HG03439 (cell line): Measurements from ENCODE around the gene ABCC12.
"Not testable (repeated sequence)": the region's sequence is repeated elsewhere in the genome, so short reads cannot be mapped to it uniquely, and the experiment has no call there.

Experiments
- ATAC-seq: cut with Tn5 transposase; IDR thresholded peaks from one replicate; pipeline ENCODE4 v1.9.1; 2021; ENCODE audit warnings: mild to moderate bottlenecking, moderate library complexity; ENCODE audit not compliant: unreplicated experiment

Gene ABCC12

DNA sequence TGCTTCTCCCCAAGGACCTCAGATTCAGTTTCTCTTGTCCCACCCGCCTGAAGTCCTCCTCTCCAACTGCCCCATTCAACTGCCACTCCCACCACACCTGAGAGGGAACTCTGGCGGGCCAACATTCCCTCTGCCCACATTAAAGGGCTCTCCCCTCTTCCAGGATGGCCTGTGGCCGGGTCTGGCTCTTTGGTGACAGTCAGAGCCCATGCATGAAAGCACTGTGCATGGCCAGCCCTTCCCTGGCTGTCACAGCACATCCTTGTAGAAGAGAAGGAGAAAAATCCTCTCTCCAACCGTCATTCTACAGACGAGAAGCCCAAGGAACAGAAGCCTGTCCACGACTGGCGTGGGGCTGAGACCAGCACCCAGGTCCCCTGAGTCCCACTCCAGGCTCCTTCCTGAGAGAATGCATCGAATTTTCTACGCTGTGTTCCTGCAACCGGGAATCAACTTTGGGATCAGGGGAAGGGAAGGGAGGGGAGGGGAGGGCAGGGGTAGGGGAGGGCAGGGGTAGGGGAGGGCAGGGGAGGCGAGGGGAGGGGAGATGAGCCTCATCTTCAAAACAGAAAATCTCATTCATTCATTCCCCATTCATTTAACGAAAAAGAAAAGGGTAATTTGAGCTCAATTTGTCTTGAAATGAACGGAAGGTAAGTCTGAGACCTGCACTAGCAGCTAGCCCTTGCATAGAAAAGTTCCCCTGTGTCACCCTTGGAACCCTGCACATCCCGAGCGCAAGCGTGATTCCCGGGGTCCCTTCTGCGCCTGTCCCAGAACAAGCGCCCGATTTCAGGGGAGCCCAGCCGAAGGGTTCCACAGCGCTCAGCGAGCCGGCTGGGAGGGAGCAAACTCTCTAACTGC lies at the start of gene ABCC12:
Gene ABCC12 (minus strand): TSS at position 68 of the 864 bp plus-strand sequence. CDS start 9,569 bp downstream, outside the sequence.
- ATAC-seq = no peak

DNA sequence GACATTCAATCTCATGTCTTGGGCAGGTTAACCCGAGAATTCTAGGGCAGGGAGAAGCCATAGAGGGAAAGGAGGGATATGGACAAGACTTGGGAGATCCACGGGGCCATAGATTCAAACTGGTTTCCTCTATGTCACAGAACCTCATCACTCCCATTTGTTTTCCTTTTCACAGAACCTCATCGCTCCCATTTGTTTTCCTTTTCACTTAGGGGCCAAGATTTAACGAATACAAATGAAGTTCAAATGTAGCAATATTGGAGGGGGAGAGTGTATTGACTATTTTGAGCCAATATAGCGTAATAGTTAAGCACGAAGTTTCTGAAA lies 49.0 kb upstream of the ABCC12 start:
- ATAC-seq = no peak

DNA sequence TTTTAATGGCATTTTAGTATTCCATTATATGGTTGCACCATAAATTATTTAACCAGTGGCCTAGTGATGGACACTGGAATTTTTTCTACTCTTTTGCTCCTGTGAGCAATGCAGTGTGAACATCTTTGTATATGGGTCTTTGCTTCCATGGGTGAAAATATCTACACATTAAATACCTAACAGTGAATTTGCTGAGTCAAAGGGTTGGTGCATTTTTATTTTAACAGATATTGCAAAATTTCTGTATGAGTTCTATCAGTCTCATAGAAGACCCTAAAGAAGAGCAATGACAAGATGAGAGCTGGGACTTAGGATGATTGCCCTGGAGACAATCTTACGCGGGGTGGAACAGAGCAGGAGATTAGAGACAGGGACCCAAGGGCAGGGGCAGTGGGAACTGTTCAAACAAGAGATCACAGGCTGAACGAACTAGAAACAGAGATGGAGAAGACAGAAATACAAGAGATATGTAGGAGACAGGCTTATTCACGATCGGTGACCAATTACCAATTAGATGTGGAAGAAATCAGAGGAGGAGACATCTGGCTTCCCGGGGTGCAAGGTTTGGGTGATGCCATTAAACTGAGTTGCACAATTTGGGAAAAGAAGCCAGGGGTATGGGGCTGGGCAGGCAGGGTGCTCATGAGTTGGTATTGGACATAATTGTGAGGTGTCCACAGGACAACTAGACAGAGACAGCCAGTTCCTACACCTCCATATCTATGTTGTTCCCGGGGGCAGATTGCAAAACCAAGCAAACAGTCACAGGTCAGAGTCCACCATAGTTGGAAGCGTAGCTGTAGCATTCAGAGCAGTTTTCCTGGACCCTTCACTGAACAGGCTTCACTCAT lies 48.4 kb upstream of the ABCC12 start:
- no peak for ATAC-seq

DNA sequence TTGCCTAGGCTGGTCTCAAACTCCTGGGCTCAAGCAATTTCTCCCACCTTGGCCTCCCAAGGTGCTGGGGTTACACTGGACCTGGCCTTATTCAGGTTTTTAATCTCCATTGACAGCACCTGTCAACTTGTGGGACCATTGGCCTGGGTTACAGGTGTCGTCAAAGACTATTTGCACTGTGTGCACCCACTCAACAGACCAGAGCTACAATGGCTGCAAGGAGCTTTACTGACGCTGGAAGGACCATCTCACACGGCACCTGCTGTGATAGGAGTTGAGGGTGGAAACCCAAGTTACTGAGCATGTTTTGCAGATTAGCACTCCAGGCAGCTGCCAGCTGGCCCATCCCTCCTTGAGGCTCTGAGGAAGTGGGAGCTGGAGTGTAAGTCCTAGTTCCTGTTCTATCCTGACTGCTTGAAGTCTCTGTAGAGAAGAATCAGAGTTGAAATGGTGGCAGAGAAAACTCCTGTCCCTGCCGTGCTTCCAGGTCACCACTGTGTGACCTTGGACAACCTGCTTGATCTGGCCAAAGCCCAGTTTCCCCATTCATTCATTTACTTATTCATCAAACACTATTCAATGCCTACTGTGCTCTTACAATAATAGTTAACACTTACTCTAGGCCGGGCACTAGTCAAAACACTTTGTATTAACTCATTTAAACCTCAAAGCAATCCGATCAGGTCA lies 45.9 kb upstream of the ABCC12 start:
- no peak for ATAC-seq

DNA sequence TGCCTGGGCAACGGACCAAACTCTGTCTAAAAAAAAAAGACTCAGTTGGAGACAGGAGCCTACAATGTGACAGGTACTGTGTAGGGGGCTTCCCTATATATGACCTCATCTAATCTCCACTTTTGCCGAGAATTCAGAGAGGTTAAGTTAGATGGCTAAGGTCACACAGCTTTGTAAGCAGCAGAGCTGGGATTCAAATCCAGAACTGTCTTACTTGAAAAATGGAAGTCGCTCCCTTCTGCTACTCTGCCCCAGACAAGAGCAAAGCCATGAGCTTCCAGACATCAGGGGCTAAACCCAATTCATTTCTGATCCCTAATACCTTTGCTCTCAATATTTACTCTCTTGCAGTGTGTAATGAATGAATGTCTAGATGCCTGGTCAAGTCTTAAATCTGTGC lies 41.5 kb upstream of the ABCC12 start:
- ATAC-seq = no peak

DNA sequence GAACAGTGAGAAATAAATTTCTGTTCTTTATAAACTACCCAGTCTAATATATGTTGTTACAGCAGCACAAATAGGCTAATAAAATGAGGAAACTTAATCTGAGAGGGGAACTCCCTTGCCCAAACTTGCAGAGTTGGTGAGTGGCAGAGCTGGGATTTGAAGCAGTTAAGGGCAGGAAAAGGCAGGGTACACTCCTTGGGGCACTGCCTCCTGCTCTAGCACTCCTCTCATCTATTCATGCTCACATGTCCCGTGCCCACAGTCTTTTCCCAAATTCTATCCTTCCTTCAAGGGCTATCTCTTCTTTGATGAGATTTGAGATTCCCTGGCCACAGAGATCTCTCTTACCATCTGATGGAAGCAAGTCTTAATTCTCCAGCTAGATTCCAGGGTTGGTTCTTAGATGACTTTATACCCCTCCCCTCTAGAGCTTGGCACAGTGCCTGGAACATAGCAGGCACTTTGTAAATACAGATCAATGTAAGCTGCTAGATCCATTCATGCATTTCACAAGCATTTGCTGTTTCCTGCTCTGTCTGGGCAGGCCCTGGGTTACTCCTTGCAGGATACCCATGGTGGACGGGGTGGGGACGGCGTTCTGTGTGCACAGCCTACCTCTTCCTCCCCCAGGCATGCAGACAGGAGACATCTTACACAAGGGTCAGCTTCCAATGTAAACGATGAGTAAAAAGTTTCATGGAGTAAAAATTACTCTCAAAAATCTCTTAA lies 39.2 kb upstream of the ABCC12 start:
- no peak for ATAC-seq

DNA sequence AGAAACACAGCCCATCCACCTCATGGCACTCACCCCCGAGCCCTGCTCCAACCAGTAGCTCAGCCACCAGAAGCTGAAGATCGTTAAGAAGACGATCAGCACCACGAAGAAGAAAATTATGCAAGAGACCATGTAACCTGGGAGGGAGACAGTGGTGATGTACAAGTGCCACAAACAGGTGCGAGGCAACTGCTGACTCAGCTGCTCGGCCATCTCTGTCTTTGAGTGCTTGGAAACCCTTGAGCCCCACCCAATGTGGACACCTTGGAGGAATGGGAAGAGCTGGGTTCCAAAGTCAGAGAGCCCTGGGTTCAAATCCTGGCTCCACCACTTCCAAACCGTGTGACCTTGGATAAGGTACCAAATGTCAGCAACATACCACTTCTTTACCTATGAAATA lies 38.1 kb upstream of the ABCC12 start:
- ATAC-seq = no peak

DNA sequence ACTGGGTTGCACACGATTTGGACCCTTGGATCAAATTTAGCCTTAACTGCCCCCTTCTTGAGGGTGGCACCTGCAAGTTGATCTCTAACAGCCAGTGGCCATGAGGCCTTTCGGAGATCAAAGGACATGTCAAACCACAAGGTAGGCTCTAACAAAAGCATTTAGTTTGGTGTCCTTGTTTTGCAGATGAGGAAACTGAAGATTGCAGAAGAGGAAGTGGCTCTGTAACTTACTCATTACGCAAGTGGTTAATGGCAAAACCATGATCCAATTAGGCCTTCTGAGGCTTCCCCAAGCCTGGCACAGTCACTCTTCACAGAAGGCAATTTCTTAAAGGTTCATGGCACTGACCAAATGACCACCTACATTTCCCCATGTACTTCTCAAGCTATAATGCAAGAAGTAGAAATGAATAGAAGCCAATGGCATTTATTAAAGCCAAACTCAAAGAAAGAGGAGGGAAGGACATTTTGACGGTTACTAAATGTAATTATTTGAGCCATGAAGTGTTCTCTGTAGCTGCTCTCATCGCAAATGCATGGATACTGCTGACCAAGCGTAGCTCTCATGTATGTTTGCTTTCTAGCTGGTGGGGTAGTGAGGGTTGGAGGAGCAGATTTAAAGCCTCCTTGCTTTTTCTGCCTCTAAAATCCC lies 32.8 kb upstream of the ABCC12 start:
- peak; percentile 78 for ATAC-seq

DNA sequence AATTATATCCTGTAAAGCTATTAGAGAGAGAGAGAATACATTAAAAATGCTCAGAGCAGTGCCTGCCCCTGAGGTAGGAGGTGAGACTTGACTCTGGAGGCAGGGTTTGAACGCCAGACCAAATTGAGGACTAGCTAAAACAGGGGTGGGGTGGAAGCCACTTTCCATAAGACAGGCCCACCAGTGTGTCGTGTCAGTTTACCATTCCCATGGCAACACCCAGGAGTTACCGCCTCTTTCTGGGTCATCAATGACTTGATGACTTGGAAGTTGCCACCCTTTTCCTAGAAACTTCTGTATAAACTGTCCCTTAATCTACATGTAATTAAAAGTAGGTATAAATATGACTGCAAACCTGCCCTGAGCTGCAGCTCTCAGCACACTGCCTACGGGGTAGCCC lies 32.0 kb upstream of the ABCC12 start:
- ATAC-seq = no peak

DNA sequence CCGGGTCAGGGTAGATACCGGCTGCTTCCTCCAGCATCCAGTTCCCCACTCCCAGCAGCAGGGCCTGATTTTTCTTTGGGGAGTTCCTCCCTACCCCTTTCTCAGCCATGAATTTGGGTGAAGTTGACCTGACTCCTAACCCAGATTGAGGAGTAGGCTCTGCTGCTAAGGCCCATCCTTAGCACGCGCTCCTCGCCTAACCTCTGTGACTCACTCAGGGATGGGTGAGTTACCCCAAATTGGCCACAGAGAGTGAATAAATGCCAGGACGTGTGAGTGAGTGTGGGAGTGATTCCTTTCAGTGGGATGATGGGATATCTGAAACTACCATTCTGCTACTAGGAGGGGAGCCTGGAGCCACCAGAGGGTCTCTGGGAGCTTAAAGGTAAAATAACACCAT lies 28.9 kb upstream of the ABCC12 start:
- no peak for ATAC-seq

DNA sequence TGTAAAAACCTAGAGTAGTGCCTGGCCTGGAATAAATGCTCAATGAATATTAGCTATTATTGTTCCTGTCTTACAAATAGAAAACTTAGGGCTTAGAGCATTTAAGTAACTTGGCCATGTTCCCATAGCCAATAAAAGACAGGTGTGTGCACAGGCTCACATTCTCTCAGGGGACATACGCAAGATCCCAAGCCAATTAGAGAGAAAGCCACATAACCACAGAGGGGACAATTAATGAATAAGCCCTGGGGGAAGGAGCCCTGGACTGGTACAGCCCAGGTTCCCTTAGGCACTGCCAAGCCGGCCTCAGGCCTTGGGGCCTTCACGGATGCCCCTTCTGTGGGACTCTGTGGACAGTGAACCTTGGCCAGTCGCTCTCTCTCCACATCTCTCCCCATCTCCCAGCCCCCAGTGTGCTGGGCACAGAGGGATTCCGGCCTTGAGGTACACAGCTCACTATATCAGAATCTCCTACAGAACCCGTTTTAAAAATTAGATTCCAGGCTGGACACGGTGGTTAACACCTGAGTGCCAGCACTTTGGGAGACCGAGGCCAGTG lies 27.3 kb upstream of the ABCC12 start:
- no peak for ATAC-seq

DNA sequence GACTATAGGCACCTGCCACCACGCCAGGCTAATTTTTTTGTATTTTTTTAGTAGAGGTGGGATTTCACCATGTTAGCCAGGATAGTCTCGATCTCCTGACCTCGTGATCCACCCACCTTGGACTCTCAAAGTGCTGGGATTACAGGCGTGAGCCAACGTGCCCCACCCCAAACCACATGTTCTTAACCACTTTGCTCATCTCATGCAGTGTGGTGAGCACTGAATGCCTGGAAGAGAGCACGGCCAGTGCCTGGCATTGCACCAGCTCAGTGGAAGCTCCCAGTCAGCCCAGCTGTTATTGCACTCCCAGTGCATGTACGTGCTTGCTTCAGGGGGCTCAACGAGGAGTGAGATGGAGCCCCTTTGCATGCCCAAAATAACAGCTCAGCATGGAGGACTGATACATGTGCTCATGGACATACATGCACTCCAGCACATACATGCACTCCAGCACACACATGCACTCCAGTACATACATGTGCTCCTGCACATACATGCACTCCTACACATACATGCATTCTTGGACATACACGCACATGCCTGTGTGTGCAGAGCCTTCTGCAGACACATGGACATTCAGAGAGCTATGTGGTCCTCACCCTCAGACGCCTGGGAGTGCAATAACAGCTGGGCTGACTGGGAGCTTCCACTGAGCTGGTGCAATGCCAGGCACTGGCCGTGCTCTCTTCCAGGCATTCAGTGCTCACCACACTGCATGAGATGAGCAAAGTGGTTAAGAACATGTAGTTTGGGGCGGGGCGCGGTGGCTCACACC lies 26.1 kb upstream of the ABCC12 start:
- ATAC-seq = not testable (repeated sequence)

DNA sequence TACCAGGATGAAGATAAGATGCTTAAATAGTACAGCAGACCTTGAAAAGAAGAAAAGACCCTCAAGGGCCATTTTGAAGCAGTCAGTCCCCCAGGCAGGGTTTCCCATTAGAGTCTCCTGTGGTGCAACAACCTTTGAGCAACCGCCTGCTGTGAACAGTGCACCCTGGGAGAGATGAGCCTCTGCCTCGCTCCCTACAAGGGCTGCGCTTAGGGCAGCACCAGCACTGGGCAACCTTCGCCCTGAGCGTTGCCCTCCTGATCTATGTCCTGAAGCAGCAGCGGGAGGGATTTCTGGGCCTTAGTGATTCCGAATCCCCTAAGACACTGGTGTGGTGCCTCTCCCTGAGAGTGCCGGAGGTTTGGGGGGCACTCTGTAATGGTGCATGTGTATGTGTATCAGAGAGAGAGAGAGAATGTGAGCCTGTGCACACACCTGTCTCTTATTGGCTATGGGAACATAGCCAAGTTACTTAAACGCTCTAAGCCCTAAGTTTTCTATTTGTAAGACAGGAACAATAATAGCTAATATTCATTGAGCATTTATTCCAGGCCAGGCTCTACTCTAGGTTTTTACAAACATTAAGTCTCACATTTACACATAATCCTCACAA lies 25.2 kb upstream of the ABCC12 start:
- no peak for ATAC-seq

DNA sequence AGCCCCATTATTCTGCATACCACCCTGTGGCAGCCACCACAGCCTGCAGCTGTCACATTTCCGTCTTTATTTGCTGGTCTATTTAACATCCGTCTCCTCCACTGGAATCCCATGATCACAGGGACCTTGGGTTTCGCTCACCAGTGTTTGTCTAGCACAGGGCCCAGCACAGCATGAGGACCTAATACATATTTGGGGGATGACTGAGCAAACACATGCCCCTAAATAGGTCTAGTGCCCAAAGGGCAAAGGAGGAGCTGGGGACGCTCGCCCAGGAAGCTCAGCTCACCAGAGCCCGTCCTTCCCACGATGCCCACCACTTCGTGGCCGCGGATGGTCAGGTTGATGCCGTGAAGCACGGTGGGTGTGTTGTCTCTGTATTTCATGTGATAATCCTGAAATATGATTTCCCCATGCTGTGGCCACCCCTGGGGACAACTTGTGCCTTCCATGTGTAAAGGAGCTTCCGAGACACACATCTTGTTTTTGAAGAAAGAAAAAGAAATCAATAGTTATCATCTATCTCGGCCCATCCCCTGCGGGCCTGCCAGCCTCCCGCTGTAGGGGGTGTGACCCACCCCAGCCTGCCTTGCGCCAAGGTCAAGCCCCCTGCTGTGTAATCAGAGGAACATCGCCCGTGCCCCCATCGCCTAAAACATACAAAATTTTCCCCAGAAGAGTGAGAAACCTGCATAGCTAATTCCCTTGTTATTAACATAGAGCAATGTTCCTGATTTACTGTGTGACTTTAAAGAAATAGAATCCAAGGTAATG lies 21.0 kb upstream of the ABCC12 start:
- ATAC-seq = no peak

DNA sequence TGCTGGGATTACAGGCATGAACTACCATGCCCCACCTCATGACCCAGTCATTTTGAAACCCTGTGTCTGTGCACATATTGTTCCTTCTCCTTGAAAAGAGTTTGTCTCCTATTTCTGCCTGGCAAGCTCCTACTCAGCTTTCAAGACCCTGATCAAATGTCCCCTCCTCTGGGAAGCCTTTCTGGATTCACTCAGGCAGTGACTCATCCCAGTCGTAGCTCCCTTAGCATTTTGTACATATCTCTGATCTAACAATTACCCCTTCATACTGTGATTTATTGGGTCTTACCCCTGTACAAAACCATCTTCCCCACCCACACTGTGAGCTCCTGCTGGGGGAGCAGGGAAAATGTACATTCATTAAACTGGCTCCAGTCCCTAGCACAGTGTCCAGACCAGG lies 18.1 kb upstream of the ABCC12 start:
- ATAC-seq = no peak

DNA sequence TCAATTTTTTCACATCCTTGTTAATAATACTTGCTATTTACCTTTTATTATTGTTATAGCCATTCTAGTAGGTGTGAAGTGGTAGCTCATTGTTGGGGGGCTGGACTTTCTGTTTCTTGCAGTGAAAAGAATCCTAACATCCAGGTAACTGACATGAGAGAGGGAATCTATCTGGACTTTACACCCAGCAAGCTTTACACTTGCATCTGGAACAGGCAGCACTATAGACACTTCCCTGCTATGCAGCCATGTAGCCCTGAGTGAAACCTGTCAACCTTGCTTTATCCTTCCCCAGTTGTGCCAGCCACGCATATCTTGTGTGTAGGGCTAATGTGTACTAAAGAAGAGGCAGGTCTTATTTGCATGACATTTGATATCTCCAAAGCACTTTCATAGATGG lies 16.9 kb upstream of the ABCC12 start:
- ATAC-seq = no peak

DNA sequence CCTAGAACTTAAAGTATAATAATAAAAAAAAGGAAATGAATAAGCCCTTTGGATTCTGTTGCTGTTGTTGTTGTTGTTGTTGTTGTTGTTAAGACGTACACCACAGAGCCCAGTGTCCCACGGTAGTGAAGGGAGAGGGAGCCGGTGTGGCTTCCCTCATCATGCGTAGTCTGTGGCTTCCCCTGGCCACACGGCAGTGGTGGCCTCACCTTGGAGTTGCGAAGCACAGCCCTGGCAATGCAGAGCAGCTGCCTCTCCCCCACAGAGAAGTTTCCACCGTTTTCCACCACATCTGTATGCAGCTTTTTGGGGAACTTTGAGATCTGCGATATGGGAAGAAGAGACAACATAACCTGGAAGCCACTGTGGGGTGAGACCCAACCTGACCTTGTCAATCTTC lies 14.1 kb upstream of the ABCC12 start:
- ATAC-seq = no peak

DNA sequence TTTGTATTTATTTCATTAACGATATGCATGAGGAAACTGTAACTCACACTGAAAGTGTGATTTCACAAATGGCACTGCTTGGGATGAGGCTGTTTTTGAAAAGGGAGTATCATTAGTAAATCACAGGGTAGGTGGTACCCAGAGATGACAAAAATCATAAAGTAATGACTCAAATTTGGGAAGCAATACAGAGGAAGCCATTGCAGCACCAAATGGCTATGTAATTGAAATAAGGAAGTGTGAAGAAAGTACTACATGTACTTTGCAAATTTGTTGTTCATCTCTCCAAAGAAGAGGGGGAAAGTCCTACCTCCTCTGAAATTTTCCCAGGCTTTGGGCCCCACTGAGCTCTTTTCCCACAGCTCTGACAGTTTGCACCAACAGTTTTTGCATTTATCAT lies 12.3 kb upstream of the ABCC12 start:
- no peak for ATAC-seq
